Left renal pelvis (tissue), 4 donors: ENCODE measurements around the gene ZNF493. TPM values are rescaled to one million over a fixed set of nuclear protein-coding genes. Genes with fewer than 3 reads are reported as not detected.
A peak's percentile ranks its signal among the peaks of the same experiment; 100 is the strongest.

Source experiments
- DNase-seq, 4 donors: peaks; one replicate each; pipeline ENCODE4 v3.0.0-alpha.2; 2013; ENCODE audit warnings: low read depth in 4 of 4, low spot score in 3 of 4
- polyA plus RNA-seq, 4 donors: library from polyadenylated mRNA; unstranded; fragments of 120-200 nt; gene quantifications; one replicate each; pipeline ENCODE4 v1.2.1, GENCODE V29; 2013; ENCODE audit not compliant: insufficient read length in 4 of 4

The ZNF493 gene
- polyA plus RNA-seq, 4 donors, result 20.2 to 28.4 (median 23.4) TPM

DNA sequence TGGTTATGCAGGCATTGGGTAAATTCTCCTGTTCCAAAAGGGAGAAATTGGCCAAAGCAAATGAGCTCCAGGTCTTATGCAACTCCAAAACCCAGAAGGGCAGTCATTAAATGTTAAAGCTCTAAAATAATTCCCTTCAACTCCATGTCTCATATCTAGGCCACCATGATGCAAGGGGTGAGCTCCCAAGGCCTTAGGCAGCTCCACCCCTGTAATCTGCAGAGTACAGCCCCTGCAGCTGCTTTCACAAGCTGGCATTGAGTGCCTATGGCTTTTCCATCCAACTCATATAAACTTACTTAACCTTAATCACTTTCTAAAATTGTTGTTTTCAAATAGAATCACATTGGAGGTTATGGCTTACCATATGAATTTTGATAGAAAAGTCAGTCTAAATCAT, 63.8 kb downstream of the ZNF493 start:
- no peak for DNase-seq

DNA sequence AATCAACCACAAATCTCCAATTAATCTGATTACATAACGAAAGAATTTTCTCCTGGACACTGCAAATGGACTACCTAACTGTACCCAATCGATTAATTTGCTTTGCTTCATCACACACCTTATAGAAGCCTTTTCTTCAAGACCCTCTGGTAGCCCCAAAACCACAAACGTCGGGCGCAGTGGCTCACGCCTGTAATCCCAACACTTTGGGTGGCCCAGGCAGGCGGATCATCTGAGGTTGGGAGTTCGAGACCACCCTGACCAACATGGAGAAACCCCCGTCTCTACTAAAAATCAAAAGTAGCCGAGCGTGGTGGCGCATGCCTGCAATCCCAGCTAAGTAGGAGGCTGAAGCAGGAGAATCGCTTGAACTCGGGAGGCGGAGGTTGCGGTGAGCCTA, 65.6 kb downstream of the ZNF493 start:
- DNase-seq, result no peak

DNA sequence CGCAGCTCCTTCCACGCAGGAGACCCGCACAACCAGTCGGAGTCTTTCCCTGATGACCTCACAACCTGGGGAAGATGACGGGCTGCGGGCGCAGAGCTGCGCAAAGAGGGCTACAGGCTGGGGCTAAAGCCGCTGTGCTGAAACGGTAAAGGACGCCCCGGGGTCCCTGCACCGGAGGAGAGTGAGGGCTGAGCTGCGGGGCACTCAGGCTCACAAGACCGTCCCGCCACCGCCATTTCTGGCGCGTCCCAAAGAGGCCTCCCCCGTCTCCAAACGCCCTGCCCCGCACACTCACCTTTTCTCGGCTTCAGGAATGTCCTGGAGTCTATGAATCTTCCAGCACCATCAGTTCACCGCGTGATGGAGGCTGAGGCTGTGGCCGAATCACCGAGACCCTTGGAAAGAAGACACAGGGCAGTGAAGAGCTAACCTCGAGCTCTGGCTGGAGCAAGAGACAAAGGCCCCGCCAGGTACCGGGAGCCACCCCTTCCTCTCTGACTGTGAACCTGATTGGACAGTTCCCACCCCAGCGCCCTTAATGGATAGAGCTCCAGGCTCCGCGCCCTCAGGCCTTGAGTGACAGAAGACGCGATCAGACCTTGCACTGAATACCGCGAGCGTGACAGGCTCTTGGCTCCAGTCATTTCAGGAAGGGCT, 66.6 kb downstream of the ZNF493 start:
- peak; percentile 44 to 83 (median 74) for DNase-seq

DNA sequence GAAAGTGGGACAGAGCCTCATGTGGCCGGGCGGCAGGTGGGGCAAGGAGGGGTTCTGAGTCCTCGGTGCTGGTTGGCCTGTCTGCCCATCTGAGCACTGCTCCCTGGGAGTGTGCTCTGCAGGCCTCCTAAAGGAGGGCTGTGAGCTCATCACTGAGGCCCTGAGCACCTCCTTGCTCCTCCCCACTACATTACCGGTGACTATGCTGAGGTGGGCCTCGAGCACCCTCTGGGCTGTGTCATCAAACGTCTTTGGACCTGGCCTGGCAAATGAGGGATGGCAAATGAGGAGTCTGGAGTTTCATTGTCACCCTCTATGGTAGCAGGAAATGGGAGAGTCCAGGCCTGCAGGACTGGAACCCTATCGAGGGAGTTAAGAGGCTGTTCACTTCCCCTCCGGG, 69.7 kb downstream of the ZNF493 start:
- no peak for DNase-seq

DNA sequence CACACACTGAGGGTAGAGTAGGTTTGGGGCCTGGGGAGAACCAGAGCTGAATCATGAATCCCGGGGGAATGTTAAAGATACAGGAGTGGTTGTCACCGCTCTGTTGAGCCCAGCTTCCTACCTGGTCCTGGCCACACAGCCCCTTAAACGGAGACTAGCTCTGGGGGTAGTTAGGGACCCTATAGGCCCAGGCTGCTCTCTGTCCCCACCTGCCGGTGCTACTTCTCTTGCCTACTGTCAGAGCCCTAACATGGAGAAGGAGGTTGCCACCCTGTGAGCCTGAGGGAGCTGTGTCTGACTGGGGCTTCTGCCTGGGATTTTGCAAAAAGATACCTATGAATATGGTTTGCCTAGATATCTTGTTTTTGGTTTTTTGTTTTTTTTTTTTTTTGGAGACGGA, 71.9 kb downstream of the ZNF493 start:
- no peak for DNase-seq

DNA sequence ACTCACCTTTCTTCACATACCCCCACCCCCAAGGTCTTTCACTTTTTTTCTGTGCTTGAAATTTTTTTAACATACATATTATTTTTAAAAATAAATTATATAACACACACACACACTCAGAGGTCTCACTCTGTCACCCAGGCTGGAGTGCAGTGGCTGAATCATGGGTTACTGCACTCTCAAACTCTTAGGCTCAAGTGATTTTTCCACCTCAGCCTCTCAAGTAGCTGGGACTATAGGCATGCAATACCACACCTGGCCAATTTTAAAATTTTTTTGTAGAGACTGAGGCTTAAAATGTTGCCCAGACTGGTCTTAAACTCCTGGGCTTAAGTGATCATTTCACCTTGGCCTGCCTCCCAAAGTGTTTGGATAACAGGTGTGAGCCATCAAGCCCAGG, 75.6 kb downstream of the ZNF493 start:
- DNase-seq, result no peak

DNA sequence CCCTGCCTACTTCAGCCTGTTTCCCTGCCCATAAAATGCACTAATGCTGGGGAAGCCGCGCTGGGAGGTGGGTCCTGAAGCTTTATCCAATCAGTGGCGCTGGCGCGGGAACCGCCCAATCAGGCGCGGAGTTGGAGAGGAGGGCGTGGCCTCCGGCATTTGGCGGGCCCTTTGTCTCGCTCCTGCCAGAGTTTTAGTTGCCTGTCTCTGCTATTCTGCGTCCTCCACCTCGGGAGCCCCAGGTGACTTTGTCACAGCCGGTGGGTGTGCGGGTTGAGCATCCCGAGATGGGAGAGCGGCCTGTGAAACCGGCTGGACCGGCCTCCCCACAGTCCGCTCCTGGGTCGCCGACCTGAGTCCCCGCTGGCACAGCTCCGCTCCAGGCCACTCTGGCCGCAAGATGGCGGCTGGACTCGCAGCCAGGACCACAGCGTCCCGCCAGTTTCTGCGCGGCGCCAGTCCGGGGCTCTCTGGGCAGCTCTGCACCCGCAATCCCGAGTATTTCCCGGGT, 77.8 kb downstream of the ZNF493 start:
- DNase-seq, result peak; percentile 76 to 82 (median 79)

Other genes with a start within 250 kb of the ZNF493 start
- 10 to 100 TPM; 17.0 to 24.4 (median 19.3) TPM for gene ZNF708, start 67.7 kb upstream of the ZNF493 start, polyA plus RNA-seq
- 10 to 100 TPM; 25.7 to 48.0 (median 36.8) TPM for gene ZNF738, start 38.1 kb upstream of the ZNF493 start, polyA plus RNA-seq
- gene ZNF429, start 108.5 kb downstream of the ZNF493 start, polyA plus RNA-seq, result 10 to 100 TPM; 17.3 to 29.6 (median 27.3) TPM